A549 (cell line): ENCODE results near the gene STAP1.

ENCODE experiments used
- BHLHE40 ChIP-seq: IDR thresholded peaks from 2 replicates; pipeline ENCODE4 v1.6.1; 2012; ENCODE audit warnings: low read depth, low read length, inconsistent platforms
- JUN ChIP-seq, 2 experiments: fragments of >200 bp; sonication (Bioruptor Twin); formaldehyde crosslinking; IDR thresholded peaks; 2 replicates in 1 of 2; 3 replicates in 1 of 2; pipeline ENCODE4 v1.6.1; 2016 to 2017
- MYC ChIP-seq: IDR thresholded peaks from 2 replicates; pipeline ENCODE4 v1.6.1; 2012; ENCODE audit warnings: mild to moderate bottlenecking, inconsistent platforms, low read length, improper control_type of control experiment, borderline replicate concordance
- POLR2A ChIP-seq: IDR thresholded peaks from 2 replicates; pipeline ENCODE4 v1.6.1; 2012; ENCODE audit warnings: mild to moderate bottlenecking, low read length
- POLR2AphosphoS2 ChIP-seq: conservative IDR thresholded peaks from 2 replicates; pipeline ENCODE4 v1.6.1; 2012; ENCODE audit warnings: low read length, improper control_type of control experiment, inconsistent platforms
- TF ChIP-seq, protein P1 (sequence below): fragments of >200 bp; sonication (Bioruptor Twin); formaldehyde crosslinking; IDR thresholded peaks from 3 replicates; pipeline ENCODE4 v1.5.1; 2016
- TF ChIP-seq, protein P2 (sequence below): IDR thresholded peaks from 2 replicates; pipeline ENCODE4 v1.6.1; 2012
- TF ChIP-seq, protein P3 (sequence below): IDR thresholded peaks from 2 replicates; pipeline ENCODE4 v1.6.1; 2012
- TF ChIP-seq, protein P4 (sequence below): fragments of 200-600 bp; sonication (generic); IDR thresholded peaks from 2 replicates; pipeline ENCODE4 v1.6.1; 2016; ENCODE audit warnings: antibody characterized with exemption, mild to moderate bottlenecking, moderate library complexity

DNA sequence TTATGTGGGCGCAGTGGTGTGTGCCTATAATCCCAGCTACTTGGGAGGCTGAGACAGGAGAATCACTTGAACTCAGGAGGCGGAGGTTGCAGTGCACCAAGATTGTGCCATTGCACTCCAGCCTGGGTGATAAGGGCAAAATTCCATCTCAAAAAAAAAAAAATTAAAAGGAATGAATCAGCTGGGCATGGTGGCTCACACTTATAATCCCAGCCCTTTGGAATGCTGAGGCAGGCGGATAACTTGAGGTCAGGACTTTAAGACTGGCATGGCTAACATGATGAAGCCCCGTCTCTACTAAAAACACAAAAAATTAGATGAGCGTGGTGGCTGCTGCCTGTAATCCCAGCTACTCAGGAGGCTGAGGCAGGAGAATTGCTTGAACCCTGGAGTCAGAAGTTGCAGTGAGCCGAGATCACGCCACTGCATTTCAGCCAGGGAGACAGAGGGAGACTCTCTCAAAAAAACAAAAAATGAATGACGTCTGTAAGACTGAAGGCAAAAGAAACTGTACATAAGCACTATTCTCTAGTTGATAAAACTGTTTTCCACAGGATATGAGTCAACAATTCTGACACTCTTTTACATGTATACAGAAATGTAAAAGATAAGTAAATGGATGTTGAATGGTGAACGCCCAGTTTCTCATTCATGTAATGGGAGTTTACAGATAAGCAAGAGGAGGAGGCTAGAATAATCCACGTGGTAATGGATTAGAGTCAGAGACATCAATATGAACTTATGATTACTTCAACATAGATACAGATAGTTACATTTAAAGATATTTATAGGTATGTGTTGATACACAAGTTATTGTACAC is 35.5 kb upstream of the STAP1 start:
- TF ChIP-seq, protein P1, sequence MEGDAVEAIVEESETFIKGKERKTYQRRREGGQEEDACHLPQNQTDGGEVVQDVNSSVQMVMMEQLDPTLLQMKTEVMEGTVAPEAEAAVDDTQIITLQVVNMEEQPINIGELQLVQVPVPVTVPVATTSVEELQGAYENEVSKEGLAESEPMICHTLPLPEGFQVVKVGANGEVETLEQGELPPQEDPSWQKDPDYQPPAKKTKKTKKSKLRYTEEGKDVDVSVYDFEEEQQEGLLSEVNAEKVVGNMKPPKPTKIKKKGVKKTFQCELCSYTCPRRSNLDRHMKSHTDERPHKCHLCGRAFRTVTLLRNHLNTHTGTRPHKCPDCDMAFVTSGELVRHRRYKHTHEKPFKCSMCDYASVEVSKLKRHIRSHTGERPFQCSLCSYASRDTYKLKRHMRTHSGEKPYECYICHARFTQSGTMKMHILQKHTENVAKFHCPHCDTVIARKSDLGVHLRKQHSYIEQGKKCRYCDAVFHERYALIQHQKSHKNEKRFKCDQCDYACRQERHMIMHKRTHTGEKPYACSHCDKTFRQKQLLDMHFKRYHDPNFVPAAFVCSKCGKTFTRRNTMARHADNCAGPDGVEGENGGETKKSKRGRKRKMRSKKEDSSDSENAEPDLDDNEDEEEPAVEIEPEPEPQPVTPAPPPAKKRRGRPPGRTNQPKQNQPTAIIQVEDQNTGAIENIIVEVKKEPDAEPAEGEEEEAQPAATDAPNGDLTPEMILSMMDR = no peak
- TF ChIP-seq POLR2A (no peak), BHLHE40 (no peak), MYC (no peak), POLR2AphosphoS2 (no peak), JUN (IDR thresholded peaks at IDR 0.05) (no peak)
- TF ChIP-seq, protein P2, sequence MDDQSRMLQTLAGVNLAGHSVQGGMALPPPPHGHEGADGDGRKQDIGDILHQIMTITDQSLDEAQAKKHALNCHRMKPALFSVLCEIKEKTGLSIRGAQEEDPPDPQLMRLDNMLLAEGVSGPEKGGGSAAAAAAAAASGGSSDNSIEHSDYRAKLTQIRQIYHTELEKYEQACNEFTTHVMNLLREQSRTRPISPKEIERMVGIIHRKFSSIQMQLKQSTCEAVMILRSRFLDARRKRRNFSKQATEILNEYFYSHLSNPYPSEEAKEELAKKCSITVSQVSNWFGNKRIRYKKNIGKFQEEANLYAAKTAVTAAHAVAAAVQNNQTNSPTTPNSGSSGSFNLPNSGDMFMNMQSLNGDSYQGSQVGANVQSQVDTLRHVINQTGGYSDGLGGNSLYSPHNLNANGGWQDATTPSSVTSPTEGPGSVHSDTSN = no peak
- TF ChIP-seq, protein P3, sequence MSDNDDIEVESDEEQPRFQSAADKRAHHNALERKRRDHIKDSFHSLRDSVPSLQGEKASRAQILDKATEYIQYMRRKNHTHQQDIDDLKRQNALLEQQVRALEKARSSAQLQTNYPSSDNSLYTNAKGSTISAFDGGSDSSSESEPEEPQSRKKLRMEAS = no peak
- TF ChIP-seq, protein P4, sequence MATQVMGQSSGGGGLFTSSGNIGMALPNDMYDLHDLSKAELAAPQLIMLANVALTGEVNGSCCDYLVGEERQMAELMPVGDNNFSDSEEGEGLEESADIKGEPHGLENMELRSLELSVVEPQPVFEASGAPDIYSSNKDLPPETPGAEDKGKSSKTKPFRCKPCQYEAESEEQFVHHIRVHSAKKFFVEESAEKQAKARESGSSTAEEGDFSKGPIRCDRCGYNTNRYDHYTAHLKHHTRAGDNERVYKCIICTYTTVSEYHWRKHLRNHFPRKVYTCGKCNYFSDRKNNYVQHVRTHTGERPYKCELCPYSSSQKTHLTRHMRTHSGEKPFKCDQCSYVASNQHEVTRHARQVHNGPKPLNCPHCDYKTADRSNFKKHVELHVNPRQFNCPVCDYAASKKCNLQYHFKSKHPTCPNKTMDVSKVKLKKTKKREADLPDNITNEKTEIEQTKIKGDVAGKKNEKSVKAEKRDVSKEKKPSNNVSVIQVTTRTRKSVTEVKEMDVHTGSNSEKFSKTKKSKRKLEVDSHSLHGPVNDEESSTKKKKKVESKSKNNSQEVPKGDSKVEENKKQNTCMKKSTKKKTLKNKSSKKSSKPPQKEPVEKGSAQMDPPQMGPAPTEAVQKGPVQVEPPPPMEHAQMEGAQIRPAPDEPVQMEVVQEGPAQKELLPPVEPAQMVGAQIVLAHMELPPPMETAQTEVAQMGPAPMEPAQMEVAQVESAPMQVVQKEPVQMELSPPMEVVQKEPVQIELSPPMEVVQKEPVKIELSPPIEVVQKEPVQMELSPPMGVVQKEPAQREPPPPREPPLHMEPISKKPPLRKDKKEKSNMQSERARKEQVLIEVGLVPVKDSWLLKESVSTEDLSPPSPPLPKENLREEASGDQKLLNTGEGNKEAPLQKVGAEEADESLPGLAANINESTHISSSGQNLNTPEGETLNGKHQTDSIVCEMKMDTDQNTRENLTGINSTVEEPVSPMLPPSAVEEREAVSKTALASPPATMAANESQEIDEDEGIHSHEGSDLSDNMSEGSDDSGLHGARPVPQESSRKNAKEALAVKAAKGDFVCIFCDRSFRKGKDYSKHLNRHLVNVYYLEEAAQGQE = no peak
